BJ (cell line): ENCODE data around the gene NAALADL2. TPM values are rescaled to one million over a fixed set of nuclear protein-coding genes. Genes with fewer than 3 reads are reported as not detected.

Experiments used
- CTCF ChIA-PET: fragments of 350-600 bp; formaldehyde crosslinking; extraction: SDS; loops from one replicate; lab custom pipeline; 2021; ENCODE audit warnings: antibody characterized with exemption, inconsistent platforms; lab: Yijun Ruan, JAX
- POLR2A ChIA-PET: fragments of 300-600 bp; sonication (Branson Sonifier 250); formaldehyde crosslinking; extraction: SDS; loops from one replicate; lab custom pipeline; 2021; ENCODE audit warnings: antibody characterized with exemption; lab: Charles Lee
- DNase-seq: peaks from one replicate; pipeline ENCODE4 v3.0.0-alpha.2; 2011; ENCODE audit warnings: low read depth
- H3K27me3 ChIP-seq: 2 replicates; pipeline ENCODE4 v1.6.0; 2011; ENCODE audit warnings: low read length; ENCODE audit not compliant: control insufficient read depth, insufficient read depth
- H3K36me3 ChIP-seq: 2 replicates; pipeline ENCODE4 v1.5.1; 2011; ENCODE audit warnings: low read length; ENCODE audit not compliant: control insufficient read depth, insufficient read depth
- H3K4me3 ChIP-seq: 2 replicates; pipeline ENCODE4 v1.5.1; 2011; ENCODE audit warnings: low read depth, mild to moderate bottlenecking, control low read depth, low read length
- CTCF ChIP-seq: IDR thresholded peaks from 2 replicates; pipeline ENCODE4 v1.5.1; 2011; ENCODE audit warnings: low read depth, mild to moderate bottlenecking, control low read depth, inconsistent platforms, low read length, moderate library complexity; ENCODE audit not compliant: insufficient read depth
- polyA plus RNA-seq: library from polyadenylated mRNA; depleted of rRNA; stranded (reverse); fragments of >200 nt; gene quantifications from 2 replicates; pipeline ENCODE4 v1.2.3, GENCODE V29; 2011

Gene NAALADL2
- polyA plus RNA-seq, 1 experiment, result 3.6 TPM

GRCh38 chr3:174951498-174952005 lies 92.4 kb downstream of the NAALADL2 start:
- CTCF ChIA-PET, result no interaction called here
- TF ChIP-seq CTCF, result no peak
- H3K36me3 ChIP-seq, result no peaks in the 10 kb centered on the region
- no peak overlapping the region for H3K4me3 ChIP-seq
- POLR2A ChIA-PET, result no interaction called here
- H3K27me3 ChIP-seq, result no peaks in the 10 kb centered on the region
- DNase-seq, result no peak

GRCh38 chr3:174953068-174953467 lies 93.9 kb downstream of the NAALADL2 start:
- POLR2A ChIA-PET, result no interaction called here
- TF ChIP-seq CTCF, result no peak
- Histone ChIP-seq H3K4me3 (no peak overlapping the region), H3K36me3 (no peaks in the 10 kb centered on the region), H3K27me3 (no peaks in the 10 kb centered on the region)
- no peak for DNase-seq
- CTCF ChIA-PET, result no interaction called here

- Histone ChIP-seq H3K36me3 (no peaks in the 10 kb centered on the region), H3K4me3 (no peak overlapping the region), H3K27me3 (no peaks in the 10 kb centered on the region)
- DNase-seq, result no peak
- ChIA-PET POLR2A (no interaction called here), CTCF (no interaction called here)
- TF ChIP-seq CTCF, result no peak
Observed at GRCh38 chr3:174955513-174956016, 96.4 kb downstream of the NAALADL2 start.

GRCh38 chr3:174957081-174957480 lies 97.9 kb downstream of the NAALADL2 start:
- TF ChIP-seq CTCF, result no peak
- DNase-seq, result no peak
- no peak overlapping the region for H3K4me3 ChIP-seq
- no peaks in the 10 kb centered on the region for H3K36me3 ChIP-seq
- ChIA-PET CTCF (interaction anchor here (0.6 to 0.7 kb wide), 2 partner anchors 80 to 1607 kb away, joined by 3 read pairs; no protein-coding TSS in a partner anchor), POLR2A (no interaction called here)
- H3K27me3 ChIP-seq, result no peaks in the 10 kb centered on the region

- POLR2A ChIA-PET, result interaction anchor here (0.7 kb wide), 1 partner anchor 62 kb away, joined by 5 read pairs; no protein-coding TSS in a partner anchor
Observed at GRCh38 chr3:174957551-174958001, 98.4 kb downstream of the NAALADL2 start.

More at GRCh38 chr3:174957551-174958001, 98.4 kb downstream of the NAALADL2 start:
- no peak for DNase-seq
- no peak for TF ChIP-seq CTCF
- CTCF ChIA-PET, result interaction anchor here (0.6 to 0.7 kb wide), 2 partner anchors 80 to 1607 kb away, joined by 3 read pairs; no protein-coding TSS in a partner anchor
- Histone ChIP-seq H3K36me3 (no peaks in the 10 kb centered on the region), H3K4me3 (no peak overlapping the region), H3K27me3 (no peaks in the 10 kb centered on the region)
